GM12801 (cell line): Measurements from ENCODE around the gene COL11A2.

Experiments
- CTCF ChIP-seq: IDR thresholded peaks from one replicate; pipeline ENCODE4 v1.5.1; 2011; ENCODE audit warnings: control low read depth; ENCODE audit not compliant: insufficient read length; ENCODE audit errors: extremely low read depth

COL11A2 gene

GRCh38 chr6:33161354-33162331 is 30.6 kb downstream of the COL11A2 start:
- no peak for TF ChIP-seq CTCF

GRCh38 chr6:33160728-33161344 is 31.4 kb downstream of the COL11A2 start:
- no peak for TF ChIP-seq CTCF

GRCh38 chr6:33160096-33160495 is 32.2 kb downstream of the COL11A2 start:
- no peak for TF ChIP-seq CTCF

- no peak for TF ChIP-seq CTCF
Observed at GRCh38 chr6:33156964-33157363, 35.3 kb downstream of the COL11A2 start.

GRCh38 chr6:33156561-33156960 is 35.7 kb downstream of the COL11A2 start:
- TF ChIP-seq CTCF, result no peak

- TF ChIP-seq CTCF, result no peak
Observed at GRCh38 chr6:33154349-33154748, 37.9 kb downstream of the COL11A2 start.

- TF ChIP-seq CTCF, result no peak
Observed at GRCh38 chr6:33151050-33151449, 41.2 kb downstream of the COL11A2 start.
